Keratinocyte (primary cell): Measurements from ENCODE around the gene SORBS1. TPM values are rescaled to one million over a fixed set of nuclear protein-coding genes. Genes with fewer than 3 reads are reported as not detected.

ENCODE experiments used
- DNase-seq: peaks from one replicate; pipeline ENCODE4 v3.0.0-alpha.2; 2011; ENCODE audit warnings: low read depth, missing footprints, low spot score
- FAIRE-seq: peaks from 2 replicates; lab custom pipeline; 2011; peaks lifted over from hg19 to GRCh38; lab: Jason Lieb, UNC
- H2AFZ ChIP-seq: 2 replicates; pipeline ENCODE4 v1.6.0; 2012; ENCODE audit warnings: low read length, control low read depth, inconsistent platforms; ENCODE audit not compliant: control insufficient read depth
- H3K27ac ChIP-seq: 2 replicates; pipeline ENCODE4 v1.5.1; 2011; ENCODE audit warnings: low read length; ENCODE audit not compliant: control insufficient read depth, insufficient read depth
- H3K27me3 ChIP-seq: 3 replicates; pipeline ENCODE4 v1.6.0; 2011; ENCODE audit warnings: low read length; ENCODE audit not compliant: control insufficient read depth, insufficient read depth; ENCODE audit errors: extremely low read depth
- H3K36me3 ChIP-seq, 2 experiments: 2 replicates in 1 of 2; 3 replicates in 1 of 2; pipeline ENCODE4 v1.5.1; 2011; ENCODE audit warnings: low read length in 2 of 2, mild to moderate bottlenecking in 1 of 2; ENCODE audit not compliant: control insufficient read depth in 2 of 2, insufficient read depth in 2 of 2; ENCODE audit errors: extremely low read depth in 1 of 2
- H3K4me1 ChIP-seq: 3 replicates; pipeline ENCODE4 v1.5.1; 2011; ENCODE audit warnings: low read length; ENCODE audit not compliant: control insufficient read depth, insufficient read depth; ENCODE audit errors: extremely low read depth
- H3K4me2 ChIP-seq: 3 replicates; pipeline ENCODE4 v1.6.0; 2011; ENCODE audit warnings: low read depth, low read length; ENCODE audit not compliant: control insufficient read depth, insufficient read depth; ENCODE audit errors: extremely low read depth
- H3K4me3 ChIP-seq, 3 experiments: fragments of 200-600 bp in 1 of 3; sonication (generic) in 1 of 3; 2 replicates in 2 of 3; 3 replicates in 1 of 3; pipeline ENCODE4 v1.5.1; 2011 to 2016; ENCODE audit warnings: low read length in 3 of 3, mild to moderate bottlenecking in 3 of 3, control low read depth in 2 of 3, inconsistent platforms in 1 of 3, low read depth in 1 of 3, mixed read lengths in 1 of 3, mixed run types in 1 of 3, moderate library complexity in 1 of 3; ENCODE audit not compliant: control insufficient read depth in 2 of 3, insufficient read depth in 2 of 3; ENCODE audit errors: extremely low read depth in 1 of 3
- H3K79me2 ChIP-seq: 2 replicates; pipeline ENCODE4 v1.6.0; 2012; ENCODE audit warnings: low read length; ENCODE audit not compliant: control insufficient read depth, insufficient read depth
- H3K9ac ChIP-seq: 3 replicates; pipeline ENCODE4 v1.6.0; 2011; ENCODE audit warnings: low read length; ENCODE audit not compliant: control insufficient read depth, insufficient read depth; ENCODE audit errors: extremely low read depth
- H3K9me1 ChIP-seq: 3 replicates; pipeline ENCODE4 v1.6.0; 2011; ENCODE audit warnings: low read length; ENCODE audit not compliant: control insufficient read depth, insufficient read depth; ENCODE audit errors: extremely low read depth
- H3K9me3 ChIP-seq: 2 replicates; pipeline ENCODE4 v1.5.1; 2012; ENCODE audit warnings: low read depth, low read length; ENCODE audit not compliant: control insufficient read depth
- H4K20me1 ChIP-seq: 3 replicates; pipeline ENCODE4 v1.6.0; 2011; ENCODE audit warnings: low read length; ENCODE audit not compliant: control insufficient read depth, insufficient read depth; ENCODE audit errors: extremely low read depth
- EZH2 ChIP-seq: IDR thresholded peaks from one replicate; pipeline ENCODE4 v1.6.1; 2012; ENCODE audit warnings: inconsistent platforms, mild to moderate bottlenecking, low read length, moderate library complexity
- dilution Hi-C: fragments of 300-500 bp; cut with MboI; formaldehyde crosslinking; loops from one replicate; pipeline ENCODE4 v1.7.0; 2020; ENCODE audit warnings: low sequenced_read_pairs; ENCODE audit not compliant: extremely low pct_ligation_motif_present
- polyA plus RNA-seq, 5 experiments: library from polyadenylated mRNA; depleted of rRNA in 3 of 5; stranded (reverse) in 3 of 5; stranded (forward) in 1 of 5; unstranded in 1 of 5; fragments of >200 nt; gene quantifications; 1 replicate in 1 of 5; 2 replicates in 3 of 5; 3 replicates in 1 of 5; pipeline versions ENCODE4 v1.2.1 to v1.2.3, GENCODE V29; 2011 to 2012; ENCODE audit warnings: missing spikeins in 2 of 5, low read depth in 1 of 5, low replicate concordance in 1 of 5
- TF ChIP-seq, protein P1 (sequence below), 3 experiments: IDR thresholded peaks in 1 of 3; conservative IDR thresholded peaks in 1 of 3; optimal IDR thresholded peaks in 1 of 3; 2 replicates in 2 of 3; 3 replicates in 1 of 3; pipeline versions ENCODE3 to v1.5.1; 2011; ENCODE audit warnings: low read length in 3 of 3, mild to moderate bottlenecking in 3 of 3, moderate library complexity in 2 of 3, control low read depth in 1 of 3, inconsistent platforms in 1 of 3; ENCODE audit not compliant: insufficient read depth in 2 of 3; ENCODE audit errors: extremely low read depth in 1 of 3

Gene SORBS1
- polyA plus RNA-seq, 1 donor (not counting 4 experiments of a cell fraction or from before 2014, with no cell fraction given): 0.42 TPM

- H3K4me2 ChIP-seq: peak overlapping the region; percentile 99
- H3K27ac ChIP-seq: peak overlapping the region; percentile 84
- FAIRE-seq (peak; percentile 26), DNase-seq (no peak)
- no peaks in the 10 kb centered on the region for H3K27me3 ChIP-seq
- H3K9me3 ChIP-seq: no peaks in the 10 kb centered on the region
- H3K4me1 ChIP-seq: peaks cover 43% of the 10 kb centered on the region
- H4K20me1 ChIP-seq: peaks cover 19% of the 10 kb centered on the region
- peaks cover 5 to 10% of the 10 kb centered on the region in 2 experiments for H3K36me3 ChIP-seq
- TF ChIP-seq, protein P1, sequence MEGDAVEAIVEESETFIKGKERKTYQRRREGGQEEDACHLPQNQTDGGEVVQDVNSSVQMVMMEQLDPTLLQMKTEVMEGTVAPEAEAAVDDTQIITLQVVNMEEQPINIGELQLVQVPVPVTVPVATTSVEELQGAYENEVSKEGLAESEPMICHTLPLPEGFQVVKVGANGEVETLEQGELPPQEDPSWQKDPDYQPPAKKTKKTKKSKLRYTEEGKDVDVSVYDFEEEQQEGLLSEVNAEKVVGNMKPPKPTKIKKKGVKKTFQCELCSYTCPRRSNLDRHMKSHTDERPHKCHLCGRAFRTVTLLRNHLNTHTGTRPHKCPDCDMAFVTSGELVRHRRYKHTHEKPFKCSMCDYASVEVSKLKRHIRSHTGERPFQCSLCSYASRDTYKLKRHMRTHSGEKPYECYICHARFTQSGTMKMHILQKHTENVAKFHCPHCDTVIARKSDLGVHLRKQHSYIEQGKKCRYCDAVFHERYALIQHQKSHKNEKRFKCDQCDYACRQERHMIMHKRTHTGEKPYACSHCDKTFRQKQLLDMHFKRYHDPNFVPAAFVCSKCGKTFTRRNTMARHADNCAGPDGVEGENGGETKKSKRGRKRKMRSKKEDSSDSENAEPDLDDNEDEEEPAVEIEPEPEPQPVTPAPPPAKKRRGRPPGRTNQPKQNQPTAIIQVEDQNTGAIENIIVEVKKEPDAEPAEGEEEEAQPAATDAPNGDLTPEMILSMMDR (optimal IDR thresholded peaks at IDR 0.05 in 1 of 3, IDR thresholded peaks at IDR 0.05 in 1 of 3, conservative IDR thresholded peaks at IDR 0.05 in 1 of 3; ENCODE audit: extremely low read depth in 1 of 3, insufficient read depth in 2 of 3, low read length in 3 of 3): no peak
- no peak for TF ChIP-seq EZH2
- peaks cover 90% of the 10 kb centered on the region for H3K79me2 ChIP-seq
- no peak overlapping the region for H2AFZ ChIP-seq
- no peak overlapping the region for H3K4me3 ChIP-seq
- H3K9ac ChIP-seq: no peak overlapping the region
- dilution Hi-C loops: no loop called here
- H3K9me1 ChIP-seq: peaks cover 4% of the 10 kb centered on the region
These were observed 274.5 kb downstream of the SORBS1 start for GRCh38 chr10:95286707-95287106.

DNA sequence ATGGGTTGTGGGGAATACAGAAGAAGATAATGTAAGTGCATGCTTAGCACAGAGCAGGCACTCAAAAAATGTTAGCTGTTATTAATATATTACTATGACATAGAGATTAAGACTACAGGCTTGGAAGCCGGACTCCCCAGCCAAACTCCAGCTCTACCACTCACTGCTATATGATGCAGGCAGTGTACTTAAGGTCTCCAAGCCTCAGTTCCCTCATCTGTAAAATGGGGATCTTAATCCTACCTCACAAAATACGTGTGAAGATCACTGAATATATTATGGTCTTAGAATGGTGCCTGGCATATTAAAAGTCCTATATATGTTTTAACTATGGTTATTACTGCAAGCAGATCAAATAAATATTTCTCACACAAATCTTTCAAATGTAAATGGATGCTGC is 275.6 kb downstream of the SORBS1 start:
- Histone ChIP-seq H3K9ac (peak overlapping the region; percentile 11), H3K9me3 (no peaks in the 10 kb centered on the region), H3K27me3 (no peaks in the 10 kb centered on the region), H3K36me3 (peaks cover 5 to 10% of the 10 kb centered on the region in 2 experiments), H4K20me1 (peaks cover 19% of the 10 kb centered on the region), H3K79me2 (peaks cover 100% of the 10 kb centered on the region), H3K9me1 (peaks cover 4% of the 10 kb centered on the region), H3K4me3 (no peak overlapping the region), H2AFZ (no peak overlapping the region), H3K4me1 (peaks cover 50% of the 10 kb centered on the region), H3K27ac (no peak overlapping the region), H3K4me2 (no peak overlapping the region)
- no peak for FAIRE-seq
- no peak for DNase-seq
- dilution Hi-C loops: no loop called here
- TF ChIP-seq, protein P1 (optimal IDR thresholded peaks at IDR 0.05 in 1 of 3, IDR thresholded peaks at IDR 0.05 in 1 of 3, conservative IDR thresholded peaks at IDR 0.05 in 1 of 3; ENCODE audit: extremely low read depth in 1 of 3, insufficient read depth in 2 of 3, low read length in 3 of 3): no peak
- TF ChIP-seq EZH2: no peak
